Epithelial cell of alveolus of lung (primary cell): ENCODE data around the gene RPL18. TPM values are rescaled to one million over a fixed set of nuclear protein-coding genes. Genes with fewer than 3 reads are reported as not detected.

ENCODE experiments used
- total RNA-seq: library from RNA; depleted of rRNA; stranded (reverse); fragments of >200 nt; gene quantifications from 2 replicates; pipeline ENCODE4 v1.2.1, GENCODE V29; 2015

Gene RPL18
- 3,283 and 3,843 TPM in 2 replicates for total RNA-seq

DNA sequence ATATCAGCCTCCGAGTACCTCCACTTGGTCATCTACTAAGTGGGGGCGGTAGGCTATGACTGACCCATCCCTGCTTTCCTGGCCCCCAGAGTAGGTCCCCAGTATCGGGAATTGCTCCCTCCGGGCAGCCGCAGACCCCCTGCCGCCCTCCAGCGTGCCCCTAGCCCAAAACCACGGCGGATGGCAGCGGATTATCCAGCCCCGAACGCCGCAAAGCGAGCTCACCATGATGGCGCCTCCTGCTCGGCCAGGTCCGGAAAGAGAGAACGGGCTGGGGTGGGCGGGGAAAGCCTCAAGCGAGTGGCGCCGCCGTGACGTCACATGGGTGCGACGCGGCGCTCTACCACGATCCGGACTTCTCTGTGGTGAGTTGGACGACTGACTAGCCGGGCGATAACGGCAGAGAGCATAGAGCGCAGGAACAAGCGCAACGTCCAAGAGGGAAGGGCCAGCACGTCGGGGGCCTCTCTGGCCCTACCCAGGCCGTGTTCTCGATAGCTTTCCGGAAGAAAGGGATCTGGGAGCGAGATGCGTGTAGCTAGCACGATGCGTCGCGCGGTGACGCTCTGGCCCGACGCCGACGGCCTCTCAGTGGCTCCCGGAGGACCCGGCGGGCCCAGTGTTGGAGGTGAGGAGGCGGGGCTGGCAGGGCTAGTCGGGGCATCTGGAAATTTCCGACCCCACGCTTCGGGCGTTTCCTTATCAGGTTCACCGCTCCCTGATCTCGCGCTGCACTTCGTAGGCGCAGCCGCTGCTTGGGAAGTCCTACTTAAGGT is at the start of gene RPL18, which contains the start of gene SPHK2:
Gene RPL18 (minus strand): TSS at position 263 of the 776 bp plus-strand sequence. CDS start 35 bp downstream, at position 228.
Gene SPHK2 (plus strand): TSS at position 591 of the 776 bp plus-strand sequence. CDS start 1,009 bp downstream, outside the sequence.

DNA sequence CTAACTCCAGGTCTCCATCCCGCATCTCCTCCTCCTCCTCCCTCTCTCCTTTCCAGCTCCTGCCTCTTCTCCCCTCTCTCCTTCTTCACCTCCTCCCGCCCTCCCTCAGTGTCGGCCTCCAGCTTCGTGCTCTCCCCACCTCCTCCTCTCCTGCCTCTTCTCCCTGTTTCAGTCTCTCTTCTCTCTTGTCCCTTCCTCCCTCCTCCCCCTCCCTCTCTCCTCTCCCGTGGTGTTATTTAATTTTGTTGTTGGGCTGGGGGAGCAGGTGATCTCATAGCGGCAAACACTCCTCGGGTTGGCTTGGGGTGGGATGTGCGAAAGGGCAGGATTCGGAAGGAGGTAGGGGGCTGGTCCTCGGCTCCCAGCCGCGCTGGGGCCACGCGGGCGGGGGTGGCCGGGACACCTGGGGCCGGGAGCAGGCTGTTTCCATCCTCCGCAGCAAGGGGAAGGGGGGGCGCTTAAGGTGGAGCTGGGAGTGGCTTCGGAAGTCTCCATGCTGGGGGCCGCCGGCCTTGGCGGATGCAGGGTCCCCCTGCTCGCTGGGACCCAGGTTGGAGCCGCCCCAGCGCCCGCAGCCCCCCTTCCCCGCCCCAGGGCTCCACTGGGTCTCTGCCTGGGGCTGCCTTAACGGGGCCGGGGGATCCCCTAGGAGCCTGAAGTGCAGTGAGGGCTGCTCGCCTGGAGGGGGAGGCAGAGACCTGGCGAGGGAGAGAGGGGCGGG is 27.2 kb upstream of the RPL18 start, which contains the start of gene CA11:
Gene CA11 (minus strand): TSS at position 187 of the 721 bp plus-strand sequence. CDS start 555 bp downstream, outside the sequence.

DNA sequence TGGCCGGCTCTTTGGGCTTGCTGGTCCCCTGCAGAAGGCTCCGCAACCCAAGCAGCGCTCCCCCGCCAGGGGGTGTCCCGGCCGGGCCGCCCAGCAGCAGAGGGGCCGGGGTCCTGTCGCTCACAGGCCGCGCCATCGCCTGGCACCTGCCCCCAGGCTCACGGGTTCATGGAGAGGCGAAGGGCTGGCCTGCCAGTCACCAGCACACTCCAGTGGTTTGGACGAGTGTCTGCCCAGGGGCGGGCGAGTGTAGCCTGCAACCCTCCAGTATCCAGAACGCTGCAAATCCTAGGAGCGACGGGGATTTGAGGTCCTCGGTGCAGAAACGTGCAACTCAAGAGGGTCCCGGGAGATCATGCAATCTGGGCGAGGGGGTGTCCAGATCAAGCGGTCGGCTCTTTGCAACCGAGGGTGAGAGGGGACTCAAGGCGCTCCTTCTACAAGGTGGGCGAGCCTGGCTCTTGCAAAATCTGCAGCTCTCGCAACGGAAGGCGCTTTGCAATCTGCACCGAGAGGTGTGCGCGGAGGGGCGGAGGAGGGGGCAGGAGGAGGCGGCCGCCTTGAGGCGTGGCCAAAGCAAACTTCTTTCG is 18.0 kb upstream of the RPL18 start, which contains the start of gene DBP:
Gene DBP (minus strand): TSS at position 521 of the 590 bp plus-strand sequence. CDS start 385 bp downstream, at position 136.

DNA sequence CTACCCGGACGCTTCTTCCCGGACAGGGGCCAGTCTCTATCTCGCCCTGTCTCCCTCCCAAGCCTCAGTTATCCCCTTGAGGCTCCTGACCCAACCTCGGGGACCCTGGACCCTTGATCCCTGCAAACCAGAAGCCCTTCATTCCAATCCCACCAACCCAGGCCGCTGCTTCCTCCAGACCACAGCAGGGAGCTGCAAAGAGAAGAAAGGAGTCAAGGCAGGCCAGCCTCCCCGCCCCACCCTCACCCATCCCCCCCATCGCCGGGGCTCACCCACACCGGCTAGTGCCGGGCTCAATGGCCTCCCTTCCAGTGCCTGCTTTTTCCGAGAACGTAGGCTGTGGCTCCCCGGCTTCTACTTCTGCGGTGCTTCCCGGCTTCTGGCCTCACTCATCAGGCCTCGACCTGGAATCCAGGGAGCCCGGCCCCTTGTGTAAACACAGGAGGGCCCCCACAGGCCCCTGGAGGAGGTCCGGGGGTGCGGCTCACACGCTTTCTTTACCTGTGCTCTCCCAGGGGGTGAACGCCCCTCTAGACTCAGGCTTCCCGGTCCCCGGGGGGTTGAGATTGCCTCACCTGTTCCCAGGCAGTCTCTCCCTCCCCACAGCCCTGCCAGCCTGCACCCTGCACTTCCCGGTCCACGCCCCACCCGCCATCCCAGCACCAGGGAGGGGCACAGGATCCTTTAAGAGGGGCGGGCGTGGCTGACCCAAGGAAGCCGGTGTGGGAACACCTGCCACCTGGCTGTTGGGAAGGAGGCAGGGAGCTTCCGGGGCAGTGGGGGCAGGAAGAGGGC is 4.3 kb downstream of the RPL18 start, which contains the start of gene FAM83E:
Gene FAM83E (minus strand): TSS at position 641 of the 795 bp plus-strand sequence. CDS start 1,704 bp downstream, outside the sequence.

GRCh38 chr19:48606463-48607358 is 12.3 kb downstream of the RPL18 start, which contains the start of gene SPACA4:
Gene SPACA4, plus strand, starts transcription at chr19:48606742. Its CDS starts 237 bp downstream, at chr19:48606979.

Other genes starting within 250 kb of the RPL18 start
- gene KDELR1, start 227.6 kb downstream of the RPL18 start, total RNA-seq: 205 and 376 TPM in 2 replicates
- gene GRIN2D, start 225.5 kb downstream of the RPL18 start, total RNA-seq: 1.0 and 1.3 TPM in 2 replicates
- 35.1 and 45.9 TPM in 2 replicates for gene GRWD1, start 173.2 kb downstream of the RPL18 start, total RNA-seq
- gene KCNJ14, start 163.6 kb downstream of the RPL18 start, total RNA-seq: 0.26 and 0.88 TPM in 2 replicates
- gene CYTH2, start 149.8 kb downstream of the RPL18 start, total RNA-seq: 24.7 and 34.3 TPM in 2 replicates
- gene LMTK3, start 107.3 kb downstream of the RPL18 start, total RNA-seq: 0.26 and 4.5 TPM in 2 replicates
- 0.08 TPM in 1 of 2 replicates, not detected in the other for gene SULT2B1, start 67.0 kb downstream of the RPL18 start, total RNA-seq
- not detected in 2 replicates for gene SPACA4, start 12.4 kb downstream of the RPL18 start, total RNA-seq
- 0.26 TPM in 1 of 2 replicates, not detected in the other for gene FAM83E, start 4.1 kb downstream of the RPL18 start, total RNA-seq
- 9.2 and 12.9 TPM in 2 replicates for gene SPHK2, start 328 bp upstream of the RPL18 start, total RNA-seq
- 1.2 and 33.1 TPM in 2 replicates for gene DBP, start 18.2 kb upstream of the RPL18 start, total RNA-seq
- gene CA11, start 27.0 kb upstream of the RPL18 start, total RNA-seq: 1.3 and 4.6 TPM in 2 replicates
- gene NTN5, start 53.8 kb upstream of the RPL18 start, total RNA-seq: 0.72 TPM in 1 of 2 replicates, not detected in the other
- gene FUT2, start 76.8 kb upstream of the RPL18 start, total RNA-seq: 0.13 TPM in 1 of 2 replicates, not detected in the other
- gene MAMSTR, start 100.5 kb upstream of the RPL18 start, total RNA-seq: 0.56 and 1.6 TPM in 2 replicates
- 3.4 and 8.3 TPM in 2 replicates for gene RASIP1, start 121.4 kb upstream of the RPL18 start, total RNA-seq
- 0.56 TPM in 1 of 2 replicates, not detected in the other for gene IZUMO1, start 127.7 kb upstream of the RPL18 start, total RNA-seq
- 0.39 TPM in 1 of 2 replicates, not detected in the other for gene FUT1, start 133.5 kb upstream of the RPL18 start, total RNA-seq
- not detected in 2 replicates for gene FGF21, start 136.3 kb upstream of the RPL18 start, total RNA-seq
- gene BCAT2, start 191.9 kb upstream of the RPL18 start, total RNA-seq: 54.6 and 56.7 TPM in 2 replicates
- gene HSD17B14, start 217.3 kb upstream of the RPL18 start, total RNA-seq: 4.0 and 4.6 TPM in 2 replicates
- 18.4 and 23.8 TPM in 2 replicates for gene PLEKHA4, start 249.4 kb upstream of the RPL18 start, total RNA-seq